Chondrocyte (in vitro differentiated cells): Measurements from ENCODE around the gene ZNF530. TPM values are rescaled to one million over a fixed set of nuclear protein-coding genes. Genes with fewer than 3 reads are reported as not detected.

Source experiments
- DNase-seq: peaks from one replicate; pipeline ENCODE4 v3.0.0; 2021; ENCODE audit warnings: mixed read lengths, low spot score
- H3K27ac Mint-ChIP-seq: one replicate; pipeline ENCODE4 v1.8.0; 2021; ENCODE audit warnings: mild to moderate bottlenecking, moderate library complexity, mixed read lengths; ENCODE audit not compliant: unreplicated experiment
- H3K27me3 Mint-ChIP-seq: 2 replicates; pipeline ENCODE4 v1.8.0; 2021; ENCODE audit warnings: low read depth, mixed read lengths
- H3K36me3 Mint-ChIP-seq: 2 replicates; pipeline ENCODE4 v1.8.0; 2021; ENCODE audit warnings: low read depth, mixed read lengths
- H3K4me1 Mint-ChIP-seq: 2 replicates; pipeline ENCODE4 v1.8.0; 2021; ENCODE audit warnings: low read depth, mild to moderate bottlenecking, mixed read lengths
- H3K4me3 Mint-ChIP-seq: one replicate; pipeline ENCODE4 v1.8.0; 2021; ENCODE audit warnings: mild to moderate bottlenecking, moderate library complexity, mixed read lengths; ENCODE audit not compliant: unreplicated experiment
- H3K9me3 Mint-ChIP-seq: 2 replicates; pipeline ENCODE4 v1.8.0; 2021; ENCODE audit warnings: low read depth, mixed read lengths
- CTCF ChIP-seq: fragments of 200-600 bp; sonication (generic); IDR thresholded peaks from 2 replicates; pipeline ENCODE4 v1.5.0; 2021; ENCODE audit warnings: antibody characterized with exemption, mild to moderate bottlenecking, moderate library complexity
- total RNA-seq: library from RNA; stranded (reverse); gene quantifications from 3 replicates; pipeline ENCODE4 v1.2.1, GENCODE V29; 2021

Gene ZNF530
- total RNA-seq, 1 donor from 2014 or later = 2.2 TPM

GRCh38 chr19:57615346-57615745 is 15.7 kb downstream of the ZNF530 start:
- DNase-seq = no peak
- H3K27me3 Mint-ChIP-seq = no peaks in the 10 kb centered on the region
- H3K36me3 Mint-ChIP-seq = peaks cover 57% of the 10 kb centered on the region
- peak overlapping the region; percentile 87 for H3K27ac Mint-ChIP-seq
- no peak for TF ChIP-seq CTCF
- peak overlapping the region; percentile 99 for H3K4me3 Mint-ChIP-seq
- H3K9me3 Mint-ChIP-seq = peaks cover 60% of the 10 kb centered on the region
- peaks cover 21% of the 10 kb centered on the region for H3K4me1 Mint-ChIP-seq

GRCh38 chr19:57620673-57621348 is 21.1 kb downstream of the ZNF530 start:
- no peak for TF ChIP-seq CTCF
- no peak for DNase-seq
- Mint-ChIP-seq H3K27ac (no peak overlapping the region), H3K4me3 (no peak overlapping the region), H3K36me3 (peaks cover 85% of the 10 kb centered on the region), H3K9me3 (peaks cover 80% of the 10 kb centered on the region), H3K4me1 (peaks cover under 1% of the 10 kb centered on the region), H3K27me3 (no peaks in the 10 kb centered on the region)

- Mint-ChIP-seq H3K9me3 (peaks cover 68% of the 10 kb centered on the region), H3K27ac (no peak overlapping the region), H3K36me3 (peaks cover 68% of the 10 kb centered on the region), H3K4me1 (no peaks in the 10 kb centered on the region), H3K27me3 (no peaks in the 10 kb centered on the region), H3K4me3 (no peak overlapping the region)
- no peak for TF ChIP-seq CTCF
- no peak for DNase-seq
Observed at GRCh38 chr19:57623091-57623490, 23.4 kb downstream of the ZNF530 start.

GRCh38 chr19:57632987-57633831 is 33.5 kb downstream of the ZNF530 start, which contains the start of gene ZNF211:
ZNF211 (plus strand) TSS chr19:57633168; CDS start chr19:57633347, 179 bp downstream.
- peak within 1 kb of the TSS; percentile 84 for H3K4me3 Mint-ChIP-seq
- peaks cover 18% of the 10 kb centered on the region for H3K4me1 Mint-ChIP-seq
- peak; percentile 13 for TF ChIP-seq CTCF
- H3K27me3 Mint-ChIP-seq = no peaks in the 10 kb centered on the region
- peak; percentile 95 for DNase-seq
- peaks cover 29% of the 10 kb centered on the region for H3K9me3 Mint-ChIP-seq
- H3K36me3 Mint-ChIP-seq = peaks cover 34% of the 10 kb centered on the region
- peak within 1 kb of the TSS; percentile 80 for H3K27ac Mint-ChIP-seq

GRCh38 chr19:57633832-57634131 is 34.1 kb downstream of the ZNF530 start:
- peak overlapping the region; percentile 80 for H3K27ac Mint-ChIP-seq
- no peaks in the 10 kb centered on the region for H3K27me3 Mint-ChIP-seq
- DNase-seq = no peak
- peaks cover 40% of the 10 kb centered on the region for H3K36me3 Mint-ChIP-seq
- H3K4me1 Mint-ChIP-seq = peaks cover 18% of the 10 kb centered on the region
- peak overlapping the region; percentile 84 for H3K4me3 Mint-ChIP-seq
- H3K9me3 Mint-ChIP-seq = peaks cover 35% of the 10 kb centered on the region
- no peak for TF ChIP-seq CTCF
